GM23338 (cell line): ENCODE data around the gene ANTXR1.

ENCODE experiments used
- CREB1 ChIP-seq: fragments of 250-450 bp; sonication (Bioruptor Pico); IDR thresholded peaks from 2 replicates; pipeline ENCODE4 v1.5.0; 2020; ENCODE audit warnings: low read depth, mild to moderate bottlenecking, moderate library complexity
- EZH2 ChIP-seq: fragments of 200-600 bp; sonication (generic); IDR thresholded peaks from one replicate; pipeline ENCODE4 v1.8.0; 2017; ENCODE audit warnings: antibody characterized with exemption, mild to moderate bottlenecking, low read depth; ENCODE audit not compliant: unreplicated experiment
- EZH2phosphoT487 ChIP-seq: fragments of 200-600 bp; sonication (generic); IDR thresholded peaks from one replicate; pipeline ENCODE4 v1.8.1; 2018; ENCODE audit warnings: antibody characterized with exemption; ENCODE audit not compliant: unreplicated experiment
- POLR2AphosphoS5 ChIP-seq: IDR thresholded peaks from 2 replicates; pipeline ENCODE4 v1.6.1; 2016; ENCODE audit warnings: antibody characterized with exemption, low read depth
- REST ChIP-seq: IDR thresholded peaks from one replicate; pipeline ENCODE4 v1.6.1; 2018; ENCODE audit warnings: antibody characterized with exemption; ENCODE audit not compliant: unreplicated experiment
- ZNF331 ChIP-seq: fragments of 250-450 bp; sonication (Bioruptor Pico); IDR thresholded peaks from 2 replicates; pipeline ENCODE4 v1.5.0; 2020; ENCODE audit warnings: low read depth, mild to moderate bottlenecking, moderate library complexity
- TF ChIP-seq, protein P1 (sequence below), 2 experiments: fragments of 200-600 bp in 1 of 2; sonication (generic) in 1 of 2; conservative IDR thresholded peaks; 2 replicates each; pipeline versions ENCODE4 v1.5.1 to v1.6.1; 2016 to 2017; ENCODE audit warnings: antibody characterized with exemption in 2 of 2, low read depth in 2 of 2, mild to moderate bottlenecking in 2 of 2, moderate library complexity in 1 of 2

GRCh38 chr2:68971591-68972231 is 41.3 kb upstream of the ANTXR1 start:
- TF ChIP-seq CREB1 (CRISPR knock-in tag): no peak
- TF ChIP-seq, protein P1, sequence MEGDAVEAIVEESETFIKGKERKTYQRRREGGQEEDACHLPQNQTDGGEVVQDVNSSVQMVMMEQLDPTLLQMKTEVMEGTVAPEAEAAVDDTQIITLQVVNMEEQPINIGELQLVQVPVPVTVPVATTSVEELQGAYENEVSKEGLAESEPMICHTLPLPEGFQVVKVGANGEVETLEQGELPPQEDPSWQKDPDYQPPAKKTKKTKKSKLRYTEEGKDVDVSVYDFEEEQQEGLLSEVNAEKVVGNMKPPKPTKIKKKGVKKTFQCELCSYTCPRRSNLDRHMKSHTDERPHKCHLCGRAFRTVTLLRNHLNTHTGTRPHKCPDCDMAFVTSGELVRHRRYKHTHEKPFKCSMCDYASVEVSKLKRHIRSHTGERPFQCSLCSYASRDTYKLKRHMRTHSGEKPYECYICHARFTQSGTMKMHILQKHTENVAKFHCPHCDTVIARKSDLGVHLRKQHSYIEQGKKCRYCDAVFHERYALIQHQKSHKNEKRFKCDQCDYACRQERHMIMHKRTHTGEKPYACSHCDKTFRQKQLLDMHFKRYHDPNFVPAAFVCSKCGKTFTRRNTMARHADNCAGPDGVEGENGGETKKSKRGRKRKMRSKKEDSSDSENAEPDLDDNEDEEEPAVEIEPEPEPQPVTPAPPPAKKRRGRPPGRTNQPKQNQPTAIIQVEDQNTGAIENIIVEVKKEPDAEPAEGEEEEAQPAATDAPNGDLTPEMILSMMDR (conservative IDR thresholded peaks at IDR 0.05; ENCODE audit: low read depth in 2 of 2): no peak
- TF ChIP-seq EZH2: no peak
- no peak for TF ChIP-seq POLR2AphosphoS5
- no peak for TF ChIP-seq ZNF331 (CRISPR knock-in tag)
- TF ChIP-seq REST: no peak
- TF ChIP-seq EZH2phosphoT487: no peak
